Measurements from ENCODE around the gene SOX1.

SOX1 gene

GRCh38 chr13:112115403-112116091, 48.6 kb downstream of the SOX1 start:
- H3K27me3 ChIP-seq (ENCODE audit: control insufficient read depth in 2 of 2, insufficient read depth in 2 of 2, low read length in 2 of 2): no peaks in the 10 kb centered on the region
- H3K27ac ChIP-seq (ENCODE audit: low read depth in 2 of 2, low read length in 2 of 2): no peak overlapping the region
- no peaks in the 10 kb centered on the region for H3K9me3 ChIP-seq (ENCODE audit: control insufficient read depth in 2 of 2, low read length in 2 of 2)
- no peaks in the 10 kb centered on the region for H3K36me3 ChIP-seq (ENCODE audit: control insufficient read depth in 2 of 2, insufficient read depth in 2 of 2, low read length in 2 of 2)
- H3K9ac ChIP-seq (ENCODE audit: low read depth in 1 of 2, low read length in 2 of 2): no peak overlapping the region
- H3K4me1 ChIP-seq (ENCODE audit: control insufficient read depth in 2 of 2, insufficient read depth in 2 of 2, low read length in 2 of 2): peaks cover 22 to 27% of the 10 kb centered on the region in 2 donors
- H3K4me3 ChIP-seq (ENCODE audit: low read length in 2 of 2): no peak overlapping the region

DNA sequence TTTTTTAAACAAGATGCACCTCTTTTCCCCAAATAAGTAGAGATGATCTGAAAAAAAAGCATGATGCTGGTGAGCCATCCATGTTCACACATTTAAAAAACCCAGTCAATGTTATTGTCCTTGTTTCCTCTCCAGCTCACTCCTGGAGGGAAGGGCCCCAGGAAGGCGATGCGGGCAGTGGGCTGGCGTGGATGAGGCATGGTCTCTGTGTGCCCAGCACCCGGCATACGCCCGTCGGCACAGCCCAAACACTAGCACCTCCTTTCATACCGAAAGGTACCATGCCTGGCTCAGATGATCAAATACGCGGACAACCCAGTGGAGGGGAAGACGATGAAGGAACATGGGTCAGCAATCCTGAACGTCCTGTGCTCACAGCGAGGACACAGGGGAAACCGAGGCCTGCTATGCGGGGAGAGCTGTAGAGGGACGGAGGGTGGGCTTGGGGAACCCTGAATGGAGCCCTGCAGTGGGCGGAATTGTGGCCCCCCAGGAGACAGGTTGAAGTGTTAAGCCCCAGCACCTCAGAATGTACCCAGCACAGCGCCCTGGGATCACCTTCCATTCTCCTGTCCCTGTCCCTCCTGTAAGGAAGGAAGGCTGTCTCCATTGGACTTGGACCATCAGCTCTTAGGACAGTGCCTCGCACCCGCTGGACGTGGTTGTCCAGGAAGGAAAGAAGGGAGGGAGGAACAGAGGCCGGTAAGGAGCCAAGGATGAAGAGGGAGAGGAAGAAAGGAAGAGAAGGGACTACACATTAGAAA, 49.4 kb downstream of the SOX1 start:
- no peaks in the 10 kb centered on the region for H3K36me3 ChIP-seq (ENCODE audit: control insufficient read depth in 2 of 2, insufficient read depth in 2 of 2, low read length in 2 of 2)
- no peak overlapping the region for H3K27ac ChIP-seq (ENCODE audit: low read depth in 2 of 2, low read length in 2 of 2)
- H3K4me1 ChIP-seq (ENCODE audit: control insufficient read depth in 2 of 2, insufficient read depth in 2 of 2, low read length in 2 of 2): peaks cover 22 to 27% of the 10 kb centered on the region in 2 donors
- H3K4me3 ChIP-seq (ENCODE audit: low read length in 2 of 2): no peak overlapping the region
- H3K9ac ChIP-seq (ENCODE audit: low read depth in 1 of 2, low read length in 2 of 2): no peak overlapping the region
- no peaks in the 10 kb centered on the region for H3K27me3 ChIP-seq (ENCODE audit: control insufficient read depth in 2 of 2, insufficient read depth in 2 of 2, low read length in 2 of 2)
- no peaks in the 10 kb centered on the region for H3K9me3 ChIP-seq (ENCODE audit: control insufficient read depth in 2 of 2, low read length in 2 of 2)

GRCh38 chr13:112117258-112117954, 50.5 kb downstream of the SOX1 start:
- Histone ChIP-seq H3K27me3 (ENCODE audit: control insufficient read depth in 2 of 2, insufficient read depth in 2 of 2, low read length in 2 of 2) (no peaks in the 10 kb centered on the region), H3K9ac (ENCODE audit: low read depth in 1 of 2, low read length in 2 of 2) (no peak overlapping the region), H3K4me1 (ENCODE audit: control insufficient read depth in 2 of 2, insufficient read depth in 2 of 2, low read length in 2 of 2) (peaks cover 21 to 24% of the 10 kb centered on the region in 2 donors), H3K4me3 (ENCODE audit: low read length in 2 of 2) (no peak overlapping the region), H3K36me3 (ENCODE audit: control insufficient read depth in 2 of 2, insufficient read depth in 2 of 2, low read length in 2 of 2) (no peaks in the 10 kb centered on the region), H3K27ac (ENCODE audit: low read depth in 2 of 2, low read length in 2 of 2) (no peak overlapping the region), H3K9me3 (ENCODE audit: control insufficient read depth in 2 of 2, low read length in 2 of 2) (no peaks in the 10 kb centered on the region)

DNA sequence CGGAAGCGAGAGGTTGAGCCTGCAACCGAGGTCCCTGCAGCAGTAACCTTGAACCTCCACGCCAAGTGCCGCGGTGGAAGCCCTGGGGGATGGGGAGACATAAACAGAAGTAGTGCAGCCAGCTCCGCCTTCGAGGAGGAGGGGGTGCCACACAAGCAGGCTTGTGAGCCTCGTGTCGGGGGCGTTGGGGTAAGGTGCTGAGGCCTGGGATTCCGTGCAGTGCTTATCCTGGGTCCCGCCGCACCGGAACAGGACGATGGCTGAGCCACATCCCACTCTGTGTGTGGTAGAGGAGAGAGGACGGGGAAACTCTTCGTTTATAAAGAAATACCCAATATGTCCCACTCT, 51.0 kb downstream of the SOX1 start:
- no peaks in the 10 kb centered on the region for H3K27me3 ChIP-seq (ENCODE audit: control insufficient read depth in 2 of 2, insufficient read depth in 2 of 2, low read length in 2 of 2)
- no peaks in the 10 kb centered on the region for H3K36me3 ChIP-seq (ENCODE audit: control insufficient read depth in 2 of 2, insufficient read depth in 2 of 2, low read length in 2 of 2)
- H3K9me3 ChIP-seq (ENCODE audit: control insufficient read depth in 2 of 2, low read length in 2 of 2): no peaks in the 10 kb centered on the region
- H3K9ac ChIP-seq (ENCODE audit: low read depth in 1 of 2, low read length in 2 of 2): no peak overlapping the region
- peaks cover 16 to 19% of the 10 kb centered on the region in 2 donors for H3K4me1 ChIP-seq (ENCODE audit: control insufficient read depth in 2 of 2, insufficient read depth in 2 of 2, low read length in 2 of 2)
- no peak overlapping the region for H3K27ac ChIP-seq (ENCODE audit: low read depth in 2 of 2, low read length in 2 of 2)
- no peak overlapping the region for H3K4me3 ChIP-seq (ENCODE audit: low read length in 2 of 2)

GRCh38 chr13:112118451-112119064, 51.6 kb downstream of the SOX1 start:
- Histone ChIP-seq H3K9me3 (ENCODE audit: control insufficient read depth in 2 of 2, low read length in 2 of 2) (no peaks in the 10 kb centered on the region), H3K27me3 (ENCODE audit: control insufficient read depth in 2 of 2, insufficient read depth in 2 of 2, low read length in 2 of 2) (no peaks in the 10 kb centered on the region), H3K9ac (ENCODE audit: low read depth in 1 of 2, low read length in 2 of 2) (no peak overlapping the region), H3K4me3 (ENCODE audit: low read length in 2 of 2) (no peak overlapping the region), H3K27ac (ENCODE audit: low read depth in 2 of 2, low read length in 2 of 2) (no peak overlapping the region), H3K36me3 (ENCODE audit: control insufficient read depth in 2 of 2, insufficient read depth in 2 of 2, low read length in 2 of 2) (no peaks in the 10 kb centered on the region), H3K4me1 (ENCODE audit: control insufficient read depth in 2 of 2, insufficient read depth in 2 of 2, low read length in 2 of 2) (peaks cover 15% of the 10 kb centered on the region in 2 donors)

DNA sequence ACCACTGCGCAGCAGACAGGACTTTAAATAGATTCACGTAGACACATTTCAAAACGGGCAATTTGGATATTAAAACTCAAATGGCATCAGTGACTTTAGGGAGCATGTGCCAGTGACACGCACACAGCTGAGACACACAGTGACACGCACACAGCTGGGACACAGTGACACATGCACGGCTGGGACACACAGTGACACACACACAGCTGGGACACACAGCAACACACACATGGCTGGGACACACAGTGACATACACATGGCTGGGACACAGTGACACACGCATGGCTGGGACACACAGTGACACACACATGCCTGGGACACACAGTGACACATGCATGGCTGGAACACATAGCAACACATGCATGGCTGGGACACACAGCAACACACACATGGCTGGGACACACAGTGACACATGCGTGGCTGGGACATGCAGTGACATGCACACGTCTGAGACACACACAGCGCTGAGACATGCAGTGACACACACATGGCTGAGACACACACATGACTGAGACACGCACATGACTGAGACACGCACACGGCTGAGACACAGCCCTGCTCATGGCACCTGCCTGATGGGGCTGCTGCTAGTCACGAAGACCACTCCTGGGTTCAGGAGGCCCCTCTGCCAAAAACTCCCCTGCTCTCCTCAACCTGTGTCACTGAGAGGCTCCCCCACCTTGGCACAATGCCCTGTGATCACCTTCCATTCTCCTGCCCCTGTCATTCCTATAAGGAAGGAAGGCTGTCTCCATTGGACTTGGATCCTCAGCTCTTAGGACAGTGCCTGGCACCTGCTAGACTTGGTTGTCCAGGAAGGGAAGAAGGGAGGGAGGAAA, 52.5 kb downstream of the SOX1 start:
- Histone ChIP-seq H3K9ac (ENCODE audit: low read depth in 1 of 2, low read length in 2 of 2) (no peak overlapping the region), H3K27me3 (ENCODE audit: control insufficient read depth in 2 of 2, insufficient read depth in 2 of 2, low read length in 2 of 2) (no peaks in the 10 kb centered on the region), H3K9me3 (ENCODE audit: control insufficient read depth in 2 of 2, low read length in 2 of 2) (no peaks in the 10 kb centered on the region), H3K4me3 (ENCODE audit: low read length in 2 of 2) (no peak overlapping the region), H3K36me3 (ENCODE audit: control insufficient read depth in 2 of 2, insufficient read depth in 2 of 2, low read length in 2 of 2) (no peaks in the 10 kb centered on the region), H3K27ac (ENCODE audit: low read depth in 2 of 2, low read length in 2 of 2) (no peak overlapping the region), H3K4me1 (ENCODE audit: control insufficient read depth in 2 of 2, insufficient read depth in 2 of 2, low read length in 2 of 2) (peaks cover 7% of the 10 kb centered on the region in 2 donors)

DNA sequence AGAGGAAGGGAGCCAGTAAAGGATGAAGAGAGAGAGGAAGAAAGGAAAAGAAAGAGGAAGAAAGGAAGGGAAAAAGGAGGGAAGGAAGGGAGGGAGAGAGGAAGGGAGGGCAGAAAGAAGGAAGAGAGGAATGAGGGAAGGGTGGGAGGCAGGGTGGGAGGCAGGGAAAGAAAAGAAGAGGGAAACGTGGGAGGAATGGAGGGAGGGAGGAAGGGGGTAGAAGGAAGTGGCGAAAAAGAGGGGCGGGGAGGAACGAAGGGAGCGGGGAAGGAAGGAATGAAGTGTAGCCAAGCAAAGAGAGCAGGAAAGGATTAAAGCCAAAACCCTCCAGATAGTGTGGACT, 53.1 kb downstream of the SOX1 start:
- H3K9me3 ChIP-seq (ENCODE audit: control insufficient read depth in 2 of 2, low read length in 2 of 2): no peaks in the 10 kb centered on the region
- H3K27ac ChIP-seq (ENCODE audit: low read depth in 2 of 2, low read length in 2 of 2): no peak overlapping the region
- H3K9ac ChIP-seq (ENCODE audit: low read depth in 1 of 2, low read length in 2 of 2): no peak overlapping the region
- no peak overlapping the region for H3K4me3 ChIP-seq (ENCODE audit: low read length in 2 of 2)
- peaks cover under 1% of the 10 kb centered on the region in 2 donors for H3K4me1 ChIP-seq (ENCODE audit: control insufficient read depth in 2 of 2, insufficient read depth in 2 of 2, low read length in 2 of 2)
- H3K36me3 ChIP-seq (ENCODE audit: control insufficient read depth in 2 of 2, insufficient read depth in 2 of 2, low read length in 2 of 2): no peaks in the 10 kb centered on the region
- no peaks in the 10 kb centered on the region for H3K27me3 ChIP-seq (ENCODE audit: control insufficient read depth in 2 of 2, insufficient read depth in 2 of 2, low read length in 2 of 2)

Data from mucosa of rectum (tissue), 2 donors.